Fibroblast of lung (primary cell): ENCODE results near the gene MAP1B. TPM values are rescaled to one million over a fixed set of nuclear protein-coding genes. Genes with fewer than 3 reads are reported as not detected.

Experiments
- DNase-seq, 2 donors: peaks; one replicate each; pipeline versions ENCODE4 v3.0.0 to v3.0.0-alpha.2; 2010; ENCODE audit warnings: low read depth in 2 of 2
- H2AFZ ChIP-seq: 2 replicates; pipeline ENCODE4 v1.5.1; 2012; ENCODE audit warnings: low read length, control low read depth, inconsistent platforms
- H3K27ac ChIP-seq: 2 replicates; pipeline ENCODE4 v1.5.1; 2011; ENCODE audit warnings: low read length, control low read depth; ENCODE audit not compliant: insufficient read depth
- H3K27me3 ChIP-seq: 2 replicates; pipeline ENCODE4 v1.5.1; 2011; ENCODE audit warnings: mild to moderate bottlenecking, low read length; ENCODE audit not compliant: control insufficient read depth, insufficient read depth
- H3K36me3 ChIP-seq: 2 replicates; pipeline ENCODE4 v1.5.1; 2011; ENCODE audit warnings: low read length; ENCODE audit not compliant: control insufficient read depth, insufficient read depth
- H3K4me1 ChIP-seq: 2 replicates; pipeline ENCODE4 v1.5.1; 2011; ENCODE audit warnings: low read length; ENCODE audit not compliant: control insufficient read depth, insufficient read depth; ENCODE audit errors: extremely low read depth
- H3K4me2 ChIP-seq: 2 replicates; pipeline ENCODE4 v1.5.1; 2011; ENCODE audit warnings: low read length, control low read depth; ENCODE audit not compliant: insufficient read depth; ENCODE audit errors: extremely low read depth
- H3K4me3 ChIP-seq, 4 experiments: fragments of 200-600 bp in 1 of 4; sonication (generic) in 1 of 4; replicated peaks in 1 of 4; 2 replicates each; pipeline ENCODE4 v1.5.1; 2011 to 2016; ENCODE audit warnings: low read length in 4 of 4, low read depth in 3 of 4, mild to moderate bottlenecking in 3 of 4, control low read depth in 2 of 4, inconsistent platforms in 1 of 4, mixed read lengths in 1 of 4; ENCODE audit not compliant: insufficient read depth in 1 of 4; ENCODE audit errors: control extremely low read depth in 1 of 4
- H3K79me2 ChIP-seq: 2 replicates; pipeline ENCODE4 v1.5.1; 2012; ENCODE audit warnings: mild to moderate bottlenecking, low read length, inconsistent platforms; ENCODE audit not compliant: control insufficient read depth, insufficient read depth
- H3K9ac ChIP-seq: 2 replicates; pipeline ENCODE4 v1.5.1; 2011; ENCODE audit warnings: mild to moderate bottlenecking, low read length, control low read depth; ENCODE audit not compliant: insufficient read depth
- H3K9me3 ChIP-seq: 2 replicates; pipeline ENCODE4 v1.5.1; 2012; ENCODE audit warnings: low read depth, low read length; ENCODE audit not compliant: control insufficient read depth, insufficient read depth
- H4K20me1 ChIP-seq: 2 replicates; pipeline ENCODE4 v1.5.1; 2011; ENCODE audit warnings: low read length; ENCODE audit not compliant: control insufficient read depth, insufficient read depth; ENCODE audit errors: extremely low read depth
- CTCF ChIP-seq, 2 donors: IDR thresholded peaks in 1 of 2; conservative IDR thresholded peaks in 1 of 2; 1 replicate in 1 of 2; 2 replicates in 1 of 2; pipeline ENCODE4 v1.5.1; 2011 to 2012; ENCODE audit warnings: low read length in 2 of 2, control low read depth in 1 of 2, inconsistent platforms in 1 of 2, low read depth in 1 of 2, mild to moderate bottlenecking in 1 of 2
- EZH2 ChIP-seq: IDR thresholded peaks from 2 replicates; pipeline ENCODE4 v1.5.1; 2012; ENCODE audit warnings: low read length, control low read depth, mild to moderate bottlenecking; ENCODE audit errors: missing control alignments
- polyA minus RNA-seq: library from RNA; depleted of rRNA, polyadenylated mRNA; stranded (reverse); fragments of >200 nt; gene quantifications from 2 replicates; pipeline ENCODE4 v1.2.3, GENCODE V29; 2011; ENCODE audit warnings: low replicate concordance
- polyA plus RNA-seq, 2 donors: library from polyadenylated mRNA; depleted of rRNA in 1 of 2; stranded (reverse) in 1 of 2; unstranded in 1 of 2; fragments of >200 nt; gene quantifications; 2 replicates each; pipeline ENCODE4 v1.2.1, GENCODE V29; 2011 to 2012; ENCODE audit warnings: missing spikeins in 1 of 2
- total RNA-seq: library from RNA; depleted of rRNA; stranded (reverse); fragments of >200 nt; gene quantifications from 2 replicates; pipeline ENCODE4 v1.2.1, GENCODE V29; 2014

Gene MAP1B
- 44.9 and 83.4 TPM in 2 replicates for total RNA-seq
- polyA plus RNA-seq, result 84.4 and 109 TPM in 2 replicates
- polyA plus RNA-seq (2012), result 56.7 and 103 TPM in 2 replicates
- polyA minus RNA-seq, result 178 and 206 TPM in 2 replicates

DNA sequence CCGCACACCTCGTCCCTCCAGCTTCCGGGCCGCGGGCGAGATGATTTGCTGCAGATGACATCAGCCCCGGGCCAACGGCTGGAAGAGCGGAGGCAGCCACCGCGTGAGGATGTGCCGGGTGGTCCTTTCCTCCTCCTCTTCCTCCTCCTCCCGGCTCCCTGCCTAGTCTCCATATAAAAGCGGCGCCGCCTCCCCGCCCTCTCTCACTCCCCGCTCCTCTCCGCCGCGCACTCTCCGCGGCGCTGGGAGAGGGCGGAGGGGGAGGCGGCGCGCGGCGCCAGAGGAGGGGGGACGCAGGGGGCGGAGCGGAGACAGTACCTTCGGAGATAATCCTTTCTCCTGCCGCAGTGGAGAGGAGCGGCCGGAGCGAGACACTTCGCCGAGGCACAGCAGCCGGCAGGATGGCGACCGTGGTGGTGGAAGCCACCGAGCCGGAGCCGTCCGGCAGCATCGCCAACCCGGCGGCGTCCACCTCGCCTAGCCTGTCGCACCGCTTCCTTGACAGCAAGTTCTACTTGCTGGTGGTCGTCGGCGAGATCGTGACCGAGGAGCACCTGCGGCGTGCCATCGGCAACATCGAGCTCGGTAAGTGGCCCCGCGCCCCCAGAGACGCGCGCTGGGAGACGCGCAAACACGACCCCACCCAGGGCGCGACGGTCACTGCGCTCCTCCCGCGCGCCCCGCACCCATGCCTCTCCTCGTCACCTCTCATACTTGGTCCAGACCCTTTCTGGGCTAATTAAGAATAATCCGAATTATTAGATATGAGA is at the start of gene MAP1B:
Gene MAP1B (plus strand): TSS at position 345 of the 770 bp plus-strand sequence. CDS start 57 bp downstream, at position 402.
- Histone ChIP-seq H3K4me1 (peaks cover 5% of the 10 kb centered on the region), H3K4me2 (peak within 1 kb of the TSS; percentile 68), H3K9me3 (no peaks in the 10 kb centered on the region), H3K27ac (peak within 1 kb of the TSS; percentile 87), H3K9ac (peak within 1 kb of the TSS; percentile 80), H3K79me2 (peaks cover 48% of the 10 kb centered on the region), H3K36me3 (no peaks in the 10 kb centered on the region), H2AFZ (peak within 1 kb of the TSS; percentile 62), H3K4me3 (peak within 1 kb of the TSS; percentile 89 to 92 (median 92)), H4K20me1 (no peaks in the 10 kb centered on the region), H3K27me3 (no peaks in the 10 kb centered on the region)
- TF ChIP-seq CTCF (conservative IDR thresholded peaks at IDR 0.05 in 1 of 2, IDR thresholded peaks at IDR 0.05 in 1 of 2; ENCODE audit: low read depth in 1 of 2, low read length in 2 of 2), result no peak
- TF ChIP-seq EZH2, result no peak
- DNase-seq, result peak; percentile 58 to 82

DNA sequence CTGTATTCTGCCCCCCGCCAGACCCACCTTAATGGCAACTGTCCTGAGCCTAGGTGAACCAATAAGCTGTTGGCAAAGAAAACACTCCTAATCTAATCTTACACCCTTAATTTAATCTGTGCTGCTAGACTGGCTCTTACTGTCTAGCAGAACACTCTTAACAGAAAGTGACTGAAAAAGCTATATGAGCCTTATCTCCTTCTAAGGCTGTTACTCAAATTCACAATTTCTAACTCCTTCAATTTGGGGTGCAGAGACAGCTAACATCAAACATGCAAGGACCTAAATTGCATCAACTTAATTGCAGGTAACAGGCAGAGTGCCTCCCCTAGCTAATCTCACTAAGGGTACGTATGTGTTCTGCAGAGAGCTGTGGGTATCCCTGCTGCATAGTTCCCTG is 49.5 kb upstream of the MAP1B start:
- TF ChIP-seq EZH2 (no peak), CTCF (conservative IDR thresholded peaks at IDR 0.05 in 1 of 2, IDR thresholded peaks at IDR 0.05 in 1 of 2; ENCODE audit: low read depth in 1 of 2, low read length in 2 of 2) (no peak)
- no peaks in the 10 kb centered on the region for H4K20me1 ChIP-seq
- H3K27ac ChIP-seq, result no peak overlapping the region
- H3K9me3 ChIP-seq, result no peaks in the 10 kb centered on the region
- no peak overlapping the region for H3K4me2 ChIP-seq
- H3K79me2 ChIP-seq, result no peaks in the 10 kb centered on the region
- no peaks in the 10 kb centered on the region for H3K4me1 ChIP-seq
- peaks cover 5% of the 10 kb centered on the region for H3K27me3 ChIP-seq
- H2AFZ ChIP-seq, result no peak overlapping the region
- DNase-seq, result no peak
- no peak overlapping the region for H3K4me3 ChIP-seq
- H3K9ac ChIP-seq, result no peak overlapping the region
- H3K36me3 ChIP-seq, result no peaks in the 10 kb centered on the region

DNA sequence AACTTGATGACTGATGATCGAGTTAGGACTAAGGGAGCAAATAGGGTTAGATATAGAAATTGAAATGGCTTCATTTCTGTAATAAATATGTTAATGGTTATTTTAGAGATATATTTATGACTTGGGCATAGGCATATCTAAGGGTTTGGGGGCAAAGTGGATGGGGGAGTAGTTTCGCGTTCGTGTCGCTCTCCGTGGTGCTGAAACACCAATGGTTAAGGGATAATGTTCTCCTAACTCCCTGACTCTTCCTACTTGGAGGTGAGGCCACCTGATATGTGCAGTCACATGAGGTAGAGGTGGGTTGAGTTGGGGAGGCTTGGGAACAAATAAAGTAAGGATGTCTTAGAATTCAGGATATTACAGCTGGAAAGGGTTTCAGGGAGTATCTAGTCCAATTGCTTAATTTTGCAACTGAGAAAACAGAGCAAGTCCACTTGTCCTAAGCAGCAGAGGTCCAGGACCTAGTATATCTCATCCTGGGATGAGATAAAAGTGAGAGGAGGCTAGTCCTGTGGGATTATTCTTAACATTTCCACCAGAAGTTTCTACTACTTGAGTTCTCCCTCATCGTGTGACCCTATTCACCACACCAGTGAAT is 44.0 kb upstream of the MAP1B start:
- Histone ChIP-seq H2AFZ (no peak overlapping the region), H4K20me1 (no peaks in the 10 kb centered on the region), H3K27me3 (peaks cover 3% of the 10 kb centered on the region), H3K79me2 (no peaks in the 10 kb centered on the region), H3K9me3 (no peaks in the 10 kb centered on the region), H3K36me3 (no peaks in the 10 kb centered on the region), H3K4me3 (no peak overlapping the region), H3K27ac (no peak overlapping the region), H3K4me2 (no peak overlapping the region), H3K9ac (no peak overlapping the region), H3K4me1 (peaks cover 17% of the 10 kb centered on the region)
- DNase-seq, result peak; percentile 26 to 47
- no peak for TF ChIP-seq CTCF (conservative IDR thresholded peaks at IDR 0.05 in 1 of 2, IDR thresholded peaks at IDR 0.05 in 1 of 2; ENCODE audit: low read depth in 1 of 2, low read length in 2 of 2)
